HG03108 (cell line): ENCODE measurements around the gene TPK1.
"Not testable (repeated sequence)": the region's sequence is repeated elsewhere in the genome, so short reads cannot be mapped to it uniquely, and the experiment has no call there.

Source experiments
- ATAC-seq: cut with Tn5 transposase; IDR thresholded peaks from one replicate; pipeline ENCODE4 v1.9.1; 2021; ENCODE audit warnings: moderate library complexity; ENCODE audit not compliant: unreplicated experiment

The TPK1 gene

DNA sequence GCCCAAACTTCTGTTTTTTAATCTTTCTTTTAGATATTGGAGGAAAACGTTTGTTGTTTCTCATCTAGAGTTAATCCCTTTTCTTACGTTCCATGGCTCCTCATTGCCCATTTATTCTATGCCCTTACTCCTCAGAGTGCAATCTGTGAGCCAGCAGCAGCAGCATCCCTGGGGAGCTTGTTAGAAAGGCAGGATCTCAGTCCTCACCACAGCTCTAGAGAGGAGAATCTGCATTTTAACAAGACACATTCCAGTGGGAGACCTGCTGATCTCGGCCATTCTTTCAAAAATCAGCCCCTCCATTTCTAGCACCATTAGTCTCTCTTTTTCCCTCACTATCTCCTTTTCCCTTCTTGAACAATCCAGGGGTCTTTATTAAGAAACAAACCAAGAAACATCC, 348.0 kb downstream of the TPK1 start:
- ATAC-seq = no peak

DNA sequence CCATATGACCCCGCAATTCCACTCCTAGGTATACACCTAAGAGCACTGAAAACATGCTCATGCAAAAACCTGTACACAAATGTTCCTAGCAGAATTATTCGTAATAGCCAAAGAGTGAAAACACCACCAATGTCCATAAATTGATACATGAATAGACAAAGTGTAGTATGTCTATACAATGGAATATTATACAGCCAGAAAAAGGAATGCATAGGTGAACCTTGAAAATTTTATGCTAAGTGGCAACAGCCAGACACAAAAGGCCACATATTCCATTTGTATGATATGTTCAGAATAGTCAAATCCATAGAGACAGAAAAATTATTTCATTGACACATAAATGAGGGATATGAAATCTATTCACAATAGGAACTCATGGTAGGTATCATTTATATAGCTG, 351.4 kb downstream of the TPK1 start:
- no peak for ATAC-seq

DNA sequence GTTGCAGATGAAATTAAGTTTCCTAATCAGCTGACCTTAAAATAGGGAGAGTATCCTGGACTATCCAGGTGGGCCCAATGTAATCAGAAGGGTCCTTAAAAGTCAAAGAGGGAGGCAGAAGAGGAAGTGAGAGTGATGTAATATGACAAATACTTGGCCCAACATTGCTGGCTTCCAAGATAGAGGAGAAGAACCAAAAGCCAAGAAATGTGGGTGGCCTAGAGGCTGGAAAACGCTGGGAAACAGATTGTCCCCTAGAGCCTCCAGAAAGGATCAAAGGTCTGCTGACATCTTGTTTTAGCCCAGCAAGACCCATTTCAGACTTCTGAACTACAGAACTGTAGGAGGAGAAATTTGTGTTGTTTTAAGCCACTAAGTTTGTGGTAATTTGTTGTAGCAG, 352.7 kb downstream of the TPK1 start:
- ATAC-seq = no peak

DNA sequence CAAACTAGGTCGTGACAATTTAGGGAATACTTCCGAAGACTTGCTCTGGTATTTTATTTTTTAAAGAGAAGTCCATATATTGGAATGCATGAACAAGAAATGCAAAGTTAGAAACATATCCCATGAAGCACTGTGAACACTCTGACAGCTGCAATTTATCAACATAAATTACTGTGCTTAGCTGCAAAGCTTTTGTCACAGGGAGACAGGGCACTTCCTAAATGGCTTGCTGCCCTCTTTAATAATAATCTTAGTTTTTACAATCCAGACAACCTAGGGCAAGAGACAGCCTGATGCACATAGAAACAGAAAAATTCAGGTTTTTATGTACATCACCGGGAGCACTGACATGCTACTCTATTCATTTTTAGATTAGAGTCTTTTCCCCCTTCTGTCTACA, 354.0 kb downstream of the TPK1 start:
- ATAC-seq = no peak

DNA sequence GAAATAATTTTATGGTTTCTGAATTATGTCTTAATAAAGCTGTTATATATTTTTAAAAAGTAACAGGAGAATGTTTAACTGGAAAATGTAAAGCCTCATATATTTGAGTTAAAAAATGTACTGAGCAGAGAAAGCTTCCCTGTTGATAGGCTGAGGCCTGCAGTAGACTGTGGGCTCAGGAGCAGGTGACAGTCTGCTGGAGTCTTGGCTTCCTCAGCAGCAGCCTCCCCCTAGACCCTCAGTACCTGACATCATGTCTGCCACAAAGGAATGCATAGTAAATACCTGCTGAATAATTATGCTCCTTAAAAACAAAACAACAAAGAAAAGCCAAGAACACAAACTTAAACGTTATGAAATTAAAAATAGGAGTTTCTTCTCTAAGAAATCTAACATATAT, 358.5 kb downstream of the TPK1 start:
- no peak for ATAC-seq

DNA sequence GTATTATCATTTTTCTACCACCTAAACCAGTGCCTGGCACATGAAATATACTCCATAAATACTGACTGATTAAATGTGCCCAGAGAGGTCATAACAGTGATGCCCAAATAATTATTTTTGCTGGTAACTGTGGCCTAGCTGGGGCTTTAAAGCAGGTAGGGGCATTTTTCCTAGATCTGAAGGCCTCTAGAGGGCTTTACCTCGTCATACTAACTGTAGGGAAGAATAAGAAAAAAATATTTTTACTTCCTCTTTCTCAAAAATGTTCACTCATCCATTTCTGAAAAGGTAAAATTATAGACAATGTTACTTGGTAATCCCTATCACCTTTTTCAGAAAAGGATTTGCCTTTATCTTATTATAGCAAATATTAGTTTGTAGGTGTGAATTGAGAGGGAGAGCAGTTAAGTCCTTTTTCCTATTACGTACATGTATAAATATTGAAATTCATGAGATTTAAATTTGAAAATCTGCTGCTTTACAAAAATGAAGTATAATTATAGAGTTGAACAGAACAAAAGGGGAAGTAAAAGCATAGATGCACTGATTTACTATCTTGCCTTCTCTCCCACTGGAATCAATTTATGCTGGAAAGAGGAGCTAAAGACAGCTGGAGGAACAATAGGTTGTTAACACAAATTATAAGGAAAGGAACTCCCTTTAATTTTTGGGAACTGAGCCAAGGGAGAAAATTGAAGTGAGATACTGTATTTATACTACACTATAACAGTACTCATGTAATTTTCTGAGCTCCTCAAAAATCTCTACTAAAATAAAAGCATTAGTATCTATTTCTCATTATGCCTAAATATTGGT, 360.8 kb downstream of the TPK1 start:
- ATAC-seq = no peak

DNA sequence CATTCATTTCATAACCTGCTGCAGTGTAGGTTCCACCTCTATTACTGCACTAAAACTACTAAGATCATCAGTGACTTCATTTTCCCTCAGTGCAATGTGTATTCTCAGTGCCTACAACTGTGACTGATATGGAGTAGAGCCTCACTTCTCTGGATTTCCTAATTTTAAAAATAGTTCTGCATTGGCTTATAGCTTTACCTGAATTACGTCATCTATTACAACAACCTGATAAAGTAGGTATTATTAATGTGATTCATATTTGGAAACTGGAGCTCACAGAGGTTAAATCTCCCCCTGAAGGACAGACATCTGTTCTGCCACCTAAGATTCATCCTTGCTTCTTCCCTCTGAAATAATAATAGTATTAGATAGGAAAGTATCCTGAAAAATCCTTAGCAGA, 361.5 kb downstream of the TPK1 start:
- no peak for ATAC-seq

DNA sequence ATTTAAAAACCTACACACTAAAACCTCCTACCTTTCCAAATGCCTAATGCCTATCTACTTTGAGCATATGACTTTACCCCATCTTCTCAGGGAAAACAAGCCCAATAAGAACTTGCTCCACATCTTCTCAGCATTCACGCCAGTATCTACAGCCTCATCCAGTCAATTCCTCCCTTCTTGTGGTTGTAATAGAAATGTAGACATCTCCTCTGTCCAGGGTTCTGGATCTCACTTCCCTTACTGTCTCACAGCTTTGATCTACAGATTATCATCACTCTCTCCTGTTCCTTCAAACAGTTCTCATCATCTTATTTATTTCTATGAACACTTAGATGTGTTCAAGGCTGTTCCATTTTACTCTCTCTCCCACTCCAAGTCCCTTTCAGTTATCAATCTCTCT, 361.9 kb downstream of the TPK1 start:
- no peak for ATAC-seq

DNA sequence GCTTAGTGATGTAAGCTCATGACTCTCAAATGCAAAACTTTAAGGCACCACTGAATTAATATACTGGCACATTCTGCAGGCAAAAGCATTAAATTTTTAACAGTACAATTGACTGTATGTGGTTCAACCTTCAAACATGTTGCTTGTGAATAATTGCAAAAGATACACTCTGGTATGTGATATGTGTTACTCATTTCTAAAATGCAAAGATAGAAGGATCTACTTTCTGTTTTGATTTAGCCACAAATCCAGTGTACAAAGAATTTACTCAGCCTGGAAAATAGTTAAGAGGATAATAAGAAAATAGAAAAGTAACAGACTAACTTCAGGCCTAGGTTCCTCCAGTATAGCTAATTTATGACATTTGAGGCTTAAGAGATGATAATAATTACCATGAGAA, 365.8 kb downstream of the TPK1 start:
- ATAC-seq = no peak

DNA sequence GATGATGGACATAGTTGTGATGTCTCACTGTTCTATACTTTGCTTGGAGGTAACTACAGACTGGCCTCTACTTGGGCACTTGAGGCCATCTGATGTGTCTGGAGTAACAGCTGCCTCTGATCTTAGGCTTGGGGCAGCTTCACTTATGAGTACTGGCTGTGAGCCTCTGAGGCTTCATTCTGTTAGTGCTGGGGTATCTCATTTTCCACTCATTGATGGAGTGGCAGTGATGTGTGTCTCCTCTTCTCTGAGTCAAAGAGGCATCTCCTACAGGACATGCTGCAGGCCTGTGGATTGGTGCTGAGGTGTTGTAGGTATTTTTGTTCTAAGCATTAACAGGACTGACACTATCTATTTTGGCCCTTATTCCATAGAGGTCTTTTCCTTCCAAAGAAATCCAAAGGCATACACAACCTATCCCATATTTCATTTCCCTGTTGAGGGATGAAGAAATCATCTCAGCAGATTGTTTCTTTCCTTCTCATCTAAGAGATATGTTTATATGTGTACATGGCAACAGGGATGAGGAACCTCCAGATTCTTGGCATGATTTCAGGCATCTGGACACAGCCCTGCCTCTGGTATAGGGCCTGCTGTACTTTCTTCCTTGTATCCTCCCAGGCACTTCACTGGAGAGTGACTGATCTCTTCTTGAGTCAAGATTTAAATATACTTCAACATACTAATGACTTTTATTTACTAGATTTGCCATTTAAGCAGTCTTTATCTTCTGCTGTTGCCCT, 366.7 kb downstream of the TPK1 start:
- ATAC-seq = no peak

DNA sequence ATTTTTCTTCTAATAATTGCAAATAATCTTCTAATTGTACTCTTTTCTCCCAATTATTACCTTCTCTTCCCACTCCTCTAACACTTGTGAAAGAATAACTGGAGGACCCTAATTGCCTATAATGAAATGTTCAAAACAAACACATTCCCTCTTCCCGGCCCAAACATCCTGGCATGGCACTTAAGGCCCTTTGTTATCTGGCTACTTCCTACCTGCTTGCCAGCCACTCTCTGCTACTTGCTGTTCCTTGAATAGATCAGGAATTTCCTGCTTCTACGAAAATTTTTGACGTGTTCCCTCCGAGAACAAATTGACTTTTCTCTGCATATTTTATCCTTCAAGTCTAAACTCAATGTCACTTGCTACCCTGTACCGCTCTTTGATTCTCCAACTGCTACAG, 376.2 kb downstream of the TPK1 start:
- no peak for ATAC-seq

DNA sequence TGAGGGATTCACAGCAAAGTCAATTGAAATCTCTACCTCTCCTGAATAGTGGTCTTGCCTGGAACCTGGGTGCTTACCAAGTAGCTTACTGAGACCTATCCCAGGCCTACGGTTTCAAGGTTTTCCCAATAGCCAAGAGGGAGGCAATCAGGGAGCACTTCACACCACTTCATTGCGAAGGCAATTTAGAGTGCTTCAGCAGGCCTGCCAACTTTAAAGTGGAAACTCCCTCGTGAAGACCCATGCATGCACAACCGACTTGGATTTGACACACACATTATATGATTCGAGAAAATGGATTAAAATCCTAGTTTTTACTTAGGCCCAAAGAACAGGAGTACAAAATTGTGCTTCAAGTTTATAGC, 380.8 kb downstream of the TPK1 start:
- no peak for ATAC-seq

DNA sequence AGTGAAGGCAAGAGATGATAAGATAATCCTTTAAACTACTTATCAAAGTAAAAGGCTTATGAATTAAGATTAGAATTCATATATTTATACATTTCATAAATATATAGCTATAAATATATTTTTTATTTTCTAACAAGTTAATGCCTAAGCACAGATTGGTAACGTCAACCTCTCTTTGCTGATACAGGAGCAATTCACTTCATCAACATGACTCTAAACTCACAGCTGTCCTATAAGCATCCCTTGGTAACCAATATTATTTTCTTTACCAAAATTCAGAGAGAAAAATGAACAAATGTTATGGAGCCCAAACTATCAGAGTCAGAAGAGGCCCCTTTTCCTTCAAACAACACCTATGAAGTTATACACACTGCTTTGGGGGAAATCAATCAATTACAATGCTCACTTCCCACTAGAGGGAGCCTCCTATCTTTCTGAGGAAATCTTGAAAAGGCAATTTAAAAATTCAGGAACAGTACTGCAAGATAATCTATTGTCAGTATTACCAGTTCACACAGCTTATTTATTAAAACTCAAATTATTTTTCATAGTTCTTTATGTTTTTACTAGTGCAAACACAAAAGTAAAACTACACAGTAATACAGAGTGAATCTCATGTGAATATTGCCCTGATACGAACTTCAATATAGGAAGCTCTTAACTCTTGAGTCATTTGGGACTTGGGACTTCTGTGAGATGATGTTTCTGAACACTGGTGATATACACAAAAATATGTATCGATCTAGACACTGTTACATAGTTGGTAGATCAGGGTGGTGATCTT, 381.4 kb downstream of the TPK1 start:
- ATAC-seq = no peak

DNA sequence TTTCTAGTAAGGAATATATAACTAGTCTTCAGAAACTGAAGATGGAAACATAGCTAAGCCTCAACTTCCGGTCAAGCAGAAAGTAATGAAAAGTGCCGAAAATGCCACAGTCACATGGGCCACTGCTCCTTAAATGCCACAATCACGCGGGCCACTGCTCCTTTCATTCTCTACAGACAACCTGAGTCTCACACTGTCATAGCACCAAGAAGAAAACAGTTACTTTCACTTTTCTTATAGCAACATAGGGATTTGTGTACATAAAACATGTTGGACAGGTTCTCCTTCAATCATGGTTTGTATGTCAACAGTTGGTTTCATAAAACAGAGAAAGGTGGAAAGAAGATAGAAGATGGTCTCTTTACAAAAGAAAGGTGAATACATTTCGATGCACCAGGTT, 383.8 kb downstream of the TPK1 start:
- ATAC-seq = peak; percentile 76

DNA sequence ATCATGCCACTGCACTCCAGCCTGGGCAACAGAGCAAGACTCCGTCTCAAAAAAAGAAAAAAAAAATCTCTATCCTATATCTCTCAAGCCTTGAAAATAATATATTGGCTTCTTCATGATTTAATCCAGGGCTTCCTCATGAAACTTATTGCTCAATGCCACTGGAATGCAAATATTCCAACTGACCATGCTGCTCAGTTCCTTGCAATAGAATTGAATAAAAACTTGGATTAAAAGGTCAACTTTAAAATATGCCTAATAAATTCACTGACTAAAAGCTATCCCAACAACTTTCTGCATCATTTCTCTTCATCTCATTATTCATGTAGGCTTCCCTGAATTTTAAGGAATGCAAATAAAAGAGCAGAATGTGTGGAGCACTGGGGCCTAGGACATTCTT, 390.3 kb downstream of the TPK1 start:
- no peak for ATAC-seq

DNA sequence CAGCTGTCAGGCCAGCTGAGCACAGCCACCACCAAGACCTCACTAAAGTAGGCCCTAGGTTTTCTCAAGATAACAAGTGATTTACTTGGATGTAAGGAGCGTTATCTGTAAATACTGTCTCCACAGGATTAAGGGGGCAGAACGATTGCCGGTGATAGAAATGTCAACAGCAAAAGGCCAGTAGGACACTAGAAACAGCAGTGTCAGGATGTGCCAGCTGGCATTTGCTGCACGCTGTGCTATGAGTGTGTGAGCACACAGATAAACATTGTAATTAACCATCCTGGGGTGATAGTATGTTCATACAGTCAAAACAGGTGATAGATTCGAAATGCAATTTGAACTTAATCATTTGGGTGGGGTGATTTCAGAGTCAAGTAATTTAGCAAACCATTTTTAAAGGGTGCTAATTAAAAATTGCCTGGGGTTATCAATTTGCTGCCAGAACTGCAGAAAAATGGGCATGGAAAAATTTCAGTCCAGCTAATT, 396.1 kb downstream of the TPK1 start:
- ATAC-seq = no peak

DNA sequence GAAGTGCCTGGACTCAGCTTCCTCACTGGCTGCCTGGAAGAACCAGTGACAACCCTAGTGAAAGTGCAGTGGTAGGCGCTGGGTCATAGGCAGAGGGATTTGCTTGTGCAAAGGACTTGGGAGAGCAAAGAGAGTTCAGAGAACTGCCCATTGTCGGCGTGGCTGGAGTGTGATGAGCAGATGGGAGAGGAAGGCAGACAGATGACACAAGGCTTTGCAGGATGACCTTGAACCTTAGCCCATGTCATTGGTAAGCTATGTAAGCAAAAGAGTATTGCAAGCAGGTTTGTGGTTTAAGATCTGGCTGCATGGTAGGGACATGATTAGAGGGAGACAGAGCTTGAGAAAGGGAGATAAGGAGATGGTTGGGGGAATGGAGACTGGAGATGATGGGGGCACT, 397.1 kb downstream of the TPK1 start:
- no peak for ATAC-seq

DNA sequence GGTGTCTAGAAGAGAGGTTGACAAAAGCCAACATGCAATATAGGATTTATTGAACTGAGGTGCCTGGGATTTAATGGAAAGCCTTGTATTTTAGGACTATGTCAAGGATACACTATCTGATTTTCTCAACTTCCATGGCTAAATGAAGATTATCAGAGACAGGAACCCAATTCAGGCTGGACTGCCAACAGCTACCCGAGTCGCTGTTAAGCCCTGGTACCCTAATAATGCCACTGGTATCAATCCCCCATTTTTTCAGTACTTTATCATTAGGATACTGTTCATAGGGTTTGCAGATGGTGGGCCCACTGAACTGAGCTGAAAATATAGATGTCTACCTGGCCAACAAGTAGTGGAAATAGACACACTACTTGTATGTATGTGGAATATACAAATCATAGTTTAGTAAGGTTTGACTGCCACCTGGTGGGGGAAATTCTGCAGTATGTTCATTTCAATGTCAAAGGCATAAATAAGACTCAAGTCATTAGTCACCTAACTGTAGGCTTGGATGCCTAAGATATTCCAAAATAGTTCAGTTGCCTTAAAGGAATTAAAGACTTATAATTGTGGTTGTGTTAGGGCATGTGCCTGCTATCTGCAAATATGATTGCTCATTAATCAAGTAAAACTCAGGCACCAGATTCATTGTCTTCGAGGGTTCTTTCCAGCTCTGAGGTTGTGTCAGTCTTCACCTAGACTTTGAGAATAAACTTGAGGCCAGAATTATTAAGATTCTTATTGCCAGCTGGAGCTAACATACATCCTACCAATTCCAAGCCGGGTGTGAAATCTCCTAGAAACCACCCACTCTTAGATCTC, 398.3 kb downstream of the TPK1 start:
- peak; percentile 55 for ATAC-seq

DNA sequence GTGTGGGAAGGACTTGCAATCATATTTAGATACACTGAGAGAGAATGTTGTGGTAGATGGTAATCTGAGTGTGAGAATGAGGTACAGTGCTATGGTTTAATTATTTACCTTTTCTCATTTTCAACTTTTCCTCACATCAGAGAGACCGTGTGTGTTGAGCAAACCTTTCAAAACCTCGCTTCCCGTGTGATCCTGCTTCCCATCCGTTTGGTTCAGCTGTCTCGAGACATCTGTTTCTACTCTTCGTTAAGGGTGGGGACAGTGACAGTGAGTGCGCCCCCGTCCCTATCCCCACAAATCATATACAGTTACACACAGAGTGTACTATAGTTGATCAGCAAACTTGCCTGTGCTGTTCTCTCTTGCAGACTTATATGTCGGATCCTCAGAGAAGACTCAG, 399.4 kb downstream of the TPK1 start:
- ATAC-seq = no peak

DNA sequence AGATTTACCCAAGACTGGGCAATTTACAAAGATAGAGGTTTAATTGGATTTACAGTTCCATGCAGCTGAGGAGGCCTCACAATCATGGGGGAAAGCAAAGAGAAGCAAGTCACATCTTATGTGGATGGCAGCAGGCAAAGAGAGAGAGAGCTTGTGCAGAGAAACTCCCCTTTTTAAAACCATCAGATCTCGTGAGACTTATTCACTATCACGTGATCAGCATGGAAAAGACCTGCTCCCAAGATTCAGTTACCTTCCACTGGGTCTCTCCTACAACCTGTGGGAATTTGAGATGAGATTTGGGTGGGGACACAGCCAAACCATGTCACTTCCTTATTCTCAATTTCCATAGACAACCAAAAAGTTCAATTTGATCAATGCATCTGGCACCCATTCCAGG, 407.4 kb downstream of the TPK1 start:
- no peak for ATAC-seq

DNA sequence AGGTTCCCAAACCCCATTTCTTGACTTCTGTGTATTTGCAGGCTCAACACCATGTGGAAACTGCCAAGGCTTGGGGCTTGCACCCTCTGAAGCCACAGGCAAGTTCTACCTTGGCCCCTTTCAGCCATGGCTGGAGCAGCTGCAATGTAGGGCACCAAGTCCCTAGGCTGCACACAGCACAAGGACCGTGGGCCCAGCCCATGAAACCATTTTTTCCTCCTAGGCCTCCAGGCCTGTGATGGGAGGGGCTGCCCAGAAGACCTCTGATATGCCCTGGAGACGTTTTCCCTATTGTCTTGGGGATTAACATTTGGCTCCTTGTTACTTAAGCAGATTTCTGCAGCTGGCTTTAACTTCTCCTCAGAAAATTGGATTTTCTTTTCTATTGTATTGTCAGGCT, 408.3 kb downstream of the TPK1 start:
- not testable (repeated sequence) for ATAC-seq
